ENCODE measurements around the gene LCNL1.

Gene LCNL1

DNA sequence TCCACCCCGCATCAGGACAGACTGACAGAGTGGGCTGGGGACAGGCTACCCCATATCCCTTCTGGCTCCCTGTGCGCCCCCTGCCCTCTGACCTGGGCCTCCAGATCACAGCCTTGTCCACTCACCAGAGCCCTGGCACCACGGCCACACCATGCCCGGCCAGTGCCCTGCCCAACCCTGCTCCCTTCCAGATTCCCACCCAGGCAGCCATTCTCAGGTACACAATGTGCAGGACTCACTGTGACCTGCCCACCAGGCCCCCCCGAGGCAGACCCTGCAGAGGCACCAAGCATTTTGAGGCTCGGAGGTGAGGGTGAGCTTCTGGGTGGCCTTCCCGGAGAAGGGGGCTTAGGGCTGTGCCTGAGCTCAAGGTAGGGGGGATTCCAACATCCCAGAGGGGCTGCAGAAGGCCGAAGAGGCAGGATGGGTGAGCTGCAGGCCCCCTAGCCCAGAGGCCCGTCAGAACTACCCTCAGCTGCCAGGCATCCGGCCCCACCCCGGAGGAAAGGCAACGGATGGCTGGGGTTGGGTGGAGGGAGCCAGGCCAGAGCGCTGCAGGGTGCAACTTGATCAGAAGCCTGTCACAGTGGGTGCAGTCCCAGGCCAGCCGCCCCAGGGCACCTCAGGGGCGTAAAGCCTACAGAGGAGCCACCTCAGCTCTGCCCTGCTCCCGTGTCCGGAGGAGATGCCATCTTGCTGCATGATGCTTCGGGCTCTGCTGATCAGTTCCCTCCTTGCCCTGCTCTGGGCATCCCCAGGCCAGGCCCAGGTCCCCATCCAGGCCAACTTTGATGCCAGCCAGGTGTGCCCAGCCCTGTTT is at the start of gene LCNL1:
Gene LCNL1, plus strand, starts transcription at position 762 of the 820 bp plus-strand sequence. CDS start 594 bp downstream, outside the sequence.
- no peak for DNase-seq

DNA sequence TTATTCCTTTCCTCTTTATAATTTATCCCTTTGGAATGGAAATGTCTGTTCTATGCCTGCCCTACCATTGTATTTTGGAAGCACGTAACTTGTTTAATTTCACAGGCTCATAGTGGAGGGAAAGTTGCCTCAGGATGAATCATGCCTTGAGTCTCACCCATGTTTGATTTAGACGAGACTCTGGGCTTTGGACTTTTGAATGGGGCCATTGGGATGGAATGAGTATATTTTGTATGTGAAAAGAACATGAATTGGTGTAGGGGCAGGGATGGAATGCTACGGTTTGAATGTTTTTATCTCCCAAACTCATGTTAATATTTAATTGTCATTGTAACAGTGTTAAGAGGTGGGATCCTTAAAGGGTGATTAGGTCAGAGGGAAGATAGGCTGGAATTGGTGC is 48.5 kb upstream of the LCNL1 start:
- DNase-seq = no peak

DNA sequence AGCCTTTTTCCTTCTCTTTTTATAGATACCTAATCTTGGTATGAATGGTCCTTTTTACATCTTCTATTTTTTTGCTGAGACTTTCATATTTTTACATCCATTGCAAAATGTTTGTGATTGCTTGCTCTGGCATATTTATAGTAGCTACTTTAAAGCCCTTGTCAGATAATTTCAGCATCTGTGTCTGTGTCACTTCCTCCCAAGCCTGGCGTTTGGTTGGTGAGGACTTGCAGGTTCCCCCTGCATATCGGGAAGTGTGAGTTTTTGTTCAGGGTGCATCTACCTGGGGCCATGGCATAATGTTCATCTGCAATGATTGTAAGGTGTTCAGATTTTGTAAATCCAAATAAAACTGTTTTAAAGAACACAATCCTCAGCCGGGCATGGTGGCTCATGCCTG is 47.1 kb upstream of the LCNL1 start:
- DNase-seq = no peak

DNA sequence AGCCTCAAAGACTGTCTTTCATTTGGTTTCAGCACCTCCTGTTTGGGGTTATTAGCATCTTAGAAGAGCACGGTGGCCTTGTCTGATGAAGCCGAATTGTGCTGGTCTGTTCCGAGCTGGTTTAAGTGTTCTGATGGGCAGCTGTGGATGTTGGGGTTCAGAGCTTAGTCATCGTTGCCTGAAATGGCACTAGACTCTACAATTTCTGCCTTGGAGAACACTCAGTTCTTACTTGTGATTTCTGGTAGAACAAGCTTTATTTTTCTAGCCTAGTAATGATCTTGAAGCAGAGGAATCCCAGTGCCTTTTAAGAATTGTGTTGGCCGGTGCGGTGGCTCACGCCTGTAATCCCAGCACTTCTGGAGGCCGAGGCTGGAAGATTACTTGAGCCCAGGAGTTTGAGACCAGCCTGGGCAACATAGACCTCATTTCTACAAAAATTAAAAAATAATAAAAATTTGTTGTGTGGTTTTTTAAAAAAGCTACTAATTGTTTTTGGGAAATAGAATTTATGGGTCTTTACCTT is 46.1 kb upstream of the LCNL1 start:
- DNase-seq = no peak

DNA sequence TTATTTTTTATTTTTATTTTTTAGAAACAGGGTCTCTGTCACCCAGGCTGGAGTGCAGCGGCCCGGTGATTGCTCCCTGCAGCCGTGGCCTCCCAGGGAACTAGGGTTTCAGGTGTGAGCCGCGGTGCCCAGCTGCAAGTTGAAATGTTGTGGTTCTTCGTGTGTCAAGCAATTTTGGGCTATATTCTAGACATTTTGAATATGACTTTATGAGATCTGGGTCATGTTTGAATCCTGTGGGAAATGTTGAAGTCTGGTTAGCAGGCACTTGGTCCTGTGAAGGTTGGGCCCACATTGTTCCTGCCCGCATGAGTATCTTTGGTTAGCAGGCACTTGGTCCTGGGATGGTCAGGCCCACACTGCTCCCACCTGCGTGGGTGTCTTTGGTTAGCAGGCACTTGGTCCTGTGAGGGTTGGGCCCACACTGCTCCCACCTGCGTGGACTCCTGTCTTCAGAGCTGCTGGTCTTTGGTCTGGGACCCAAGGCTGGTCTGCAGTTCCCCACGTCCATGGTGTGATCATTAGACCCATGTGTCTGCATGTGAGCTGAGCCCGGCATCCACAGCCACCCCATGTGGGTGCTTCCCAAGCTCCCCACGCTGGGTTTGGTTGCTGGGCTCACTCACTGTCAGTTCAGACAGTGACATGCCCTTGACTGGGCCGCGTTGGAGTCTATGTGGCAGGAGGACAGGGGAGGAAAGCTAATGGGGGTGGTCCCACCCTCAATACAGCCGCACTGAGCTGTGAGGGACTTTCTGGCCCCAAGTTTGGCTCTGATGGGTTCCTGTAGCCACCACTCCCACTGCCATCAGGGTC is 45.4 kb upstream of the LCNL1 start:
- DNase-seq = no peak

DNA sequence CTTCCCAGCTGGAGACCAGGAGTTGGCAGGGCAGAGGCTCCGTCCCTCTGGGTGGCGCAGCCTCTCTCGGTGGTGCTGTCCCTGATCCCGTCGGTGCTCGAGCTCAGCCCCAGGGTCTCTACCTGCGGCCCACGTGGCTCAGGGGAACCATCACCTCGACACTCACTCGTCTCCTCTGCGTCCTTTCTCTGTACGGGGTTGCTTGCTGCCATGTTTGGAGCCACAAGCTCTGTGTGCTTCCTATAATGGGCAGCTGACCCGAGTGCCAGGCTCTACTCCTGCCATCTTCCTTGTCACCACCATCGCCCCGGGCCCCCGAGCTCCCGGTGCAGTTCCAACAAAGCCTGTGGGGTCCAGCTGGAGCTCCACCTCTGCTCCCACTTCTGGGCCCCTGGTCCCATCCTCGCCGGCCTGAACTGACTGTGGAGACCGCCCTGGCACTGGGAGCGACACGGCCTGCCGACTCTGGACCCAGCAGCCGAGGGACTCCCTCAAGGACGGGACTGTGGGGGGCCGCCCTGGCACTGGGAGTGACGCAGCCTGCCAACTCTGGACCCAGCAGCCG is 43.3 kb upstream of the LCNL1 start:
- no peak for DNase-seq

DNA sequence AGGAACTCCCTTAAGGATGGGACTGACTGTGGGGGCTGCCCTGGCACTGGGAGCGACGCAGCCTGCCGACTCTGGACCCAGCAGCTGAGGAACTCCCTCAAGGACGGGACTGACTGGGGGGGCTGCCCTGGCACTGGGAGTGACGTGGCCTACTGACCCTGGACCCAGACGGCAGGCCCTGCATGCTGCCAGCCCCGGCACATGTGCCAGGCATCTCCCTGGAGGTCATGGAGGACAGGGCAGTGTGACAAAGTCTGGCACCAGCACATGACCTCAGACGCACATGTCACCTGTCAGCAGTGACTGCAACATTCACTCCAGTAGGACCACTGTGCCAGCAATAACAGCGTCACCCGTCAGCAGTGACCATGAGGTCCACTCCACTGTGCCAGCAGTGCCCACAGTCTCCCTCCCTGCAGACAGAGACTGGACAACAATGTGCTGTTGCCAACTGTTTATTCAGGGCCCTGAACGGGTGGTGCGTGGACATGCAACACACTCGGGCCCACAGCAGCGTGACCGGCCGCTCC is 42.7 kb upstream of the LCNL1 start:
- no peak for DNase-seq

DNA sequence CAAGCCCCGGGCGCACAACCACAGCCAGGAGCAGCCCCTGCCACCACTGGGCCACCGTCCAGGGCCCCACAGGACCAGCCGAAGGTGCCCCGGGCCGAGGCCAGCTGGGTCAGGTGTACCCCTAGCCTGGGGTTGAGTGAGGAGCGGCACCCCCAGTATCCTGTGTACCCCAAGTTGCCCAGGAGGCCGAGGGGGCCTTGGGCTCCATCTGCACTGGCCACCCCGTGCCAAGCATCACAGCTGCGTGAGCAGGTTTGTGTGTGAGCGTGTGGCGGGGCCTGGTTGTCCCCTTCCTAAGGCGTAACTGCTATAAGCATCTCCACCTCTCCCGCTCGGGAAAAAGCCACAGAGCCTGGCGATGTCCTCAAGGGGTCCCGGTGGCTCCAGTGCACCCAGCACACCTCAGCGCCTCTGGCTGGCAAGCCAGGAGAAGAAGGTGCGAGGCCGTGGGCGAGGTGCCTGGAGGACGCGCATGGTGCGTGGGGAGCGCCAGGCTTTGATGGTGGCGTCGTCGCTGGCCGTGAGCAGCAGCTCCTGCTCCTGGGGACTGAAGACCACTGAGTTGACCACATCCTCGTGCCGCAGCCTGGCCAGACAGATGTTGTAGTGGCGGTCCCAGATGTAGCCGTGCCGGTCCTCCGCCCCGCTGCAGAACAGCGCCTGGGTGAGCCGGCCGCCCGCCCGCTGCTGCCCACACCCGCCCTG is 42.1 kb upstream of the LCNL1 start:
- no peak for DNase-seq

DNA sequence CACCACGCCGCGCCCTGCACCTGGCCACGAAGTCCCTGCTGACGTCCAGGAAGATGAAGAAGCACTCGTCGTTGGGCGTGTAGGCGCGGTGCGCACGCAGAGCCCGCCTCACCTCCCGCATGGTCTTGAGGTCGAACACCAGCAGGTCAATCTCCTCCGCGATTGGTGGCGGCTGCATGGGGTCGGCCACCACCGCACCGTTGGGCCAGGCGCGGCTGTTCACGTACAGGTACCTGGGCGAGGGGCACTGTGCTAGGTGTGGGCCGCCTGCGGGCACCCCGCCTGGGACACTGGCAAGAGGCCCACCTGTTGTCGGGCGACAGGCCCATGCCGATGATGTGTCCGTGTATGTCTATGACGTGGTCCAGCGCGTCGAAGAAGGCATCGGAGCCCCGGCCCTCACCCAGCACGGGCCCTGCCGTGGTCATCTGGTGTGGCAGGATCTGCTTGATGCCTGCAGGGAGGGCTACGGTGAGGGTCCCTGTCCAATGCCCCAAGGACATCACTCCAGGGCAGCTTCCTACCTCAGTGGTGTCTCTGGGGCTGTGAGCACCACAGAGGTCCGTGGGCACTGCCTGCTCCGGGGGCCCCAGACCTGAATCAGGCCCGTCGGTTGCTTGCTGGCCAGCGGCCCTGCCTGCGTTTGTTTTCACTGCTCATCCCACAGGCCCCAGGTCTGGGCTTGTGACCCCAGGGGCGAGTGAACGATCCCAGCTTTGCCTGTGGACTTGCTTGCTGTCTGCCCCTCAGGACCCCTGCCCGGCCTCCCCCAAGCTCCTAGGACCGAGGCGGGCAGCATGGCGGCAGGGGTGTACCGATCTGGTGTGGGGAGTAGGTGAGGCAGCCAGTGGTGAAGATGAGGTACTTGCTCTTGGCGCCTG is 41.3 kb upstream of the LCNL1 start:
- no peak for DNase-seq

DNA sequence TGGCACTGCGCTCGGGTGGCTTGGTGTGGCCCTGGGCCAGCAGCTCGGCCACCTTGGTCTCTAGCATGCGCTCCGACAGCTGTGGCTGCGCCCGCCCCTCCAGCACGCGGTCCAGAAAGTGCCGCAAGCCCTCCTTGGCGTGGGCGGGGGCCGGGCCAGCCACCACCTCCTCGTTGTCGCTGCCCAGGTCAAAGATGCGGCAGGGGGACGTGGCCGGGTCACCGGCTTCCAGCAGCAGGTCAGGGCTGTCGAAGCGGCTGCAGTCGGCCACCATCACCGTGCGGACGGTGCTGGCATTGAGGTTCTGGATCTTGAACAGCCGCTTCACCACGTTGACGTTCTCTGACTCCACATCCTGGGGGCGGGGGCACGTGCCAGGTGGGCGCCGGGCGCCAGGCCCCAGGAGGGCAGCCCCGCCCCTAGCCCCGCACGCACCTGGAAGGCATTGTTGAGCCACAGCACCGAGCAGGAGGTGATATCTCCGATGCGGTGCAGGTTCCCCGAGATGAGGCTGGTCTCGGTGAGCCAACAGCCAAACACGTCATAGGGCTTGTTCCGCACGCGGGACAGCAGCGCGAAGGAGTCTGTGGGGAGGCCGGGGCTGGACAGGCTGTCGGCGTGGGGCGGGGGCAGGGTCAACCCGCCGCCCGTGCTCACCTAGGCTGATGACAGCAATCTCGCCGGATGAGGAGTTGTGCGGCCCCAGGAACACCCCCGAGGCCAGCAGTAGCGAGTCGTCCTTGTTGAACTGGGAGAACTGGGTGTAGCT is 40.5 kb upstream of the LCNL1 start:
- DNase-seq = no peak

DNA sequence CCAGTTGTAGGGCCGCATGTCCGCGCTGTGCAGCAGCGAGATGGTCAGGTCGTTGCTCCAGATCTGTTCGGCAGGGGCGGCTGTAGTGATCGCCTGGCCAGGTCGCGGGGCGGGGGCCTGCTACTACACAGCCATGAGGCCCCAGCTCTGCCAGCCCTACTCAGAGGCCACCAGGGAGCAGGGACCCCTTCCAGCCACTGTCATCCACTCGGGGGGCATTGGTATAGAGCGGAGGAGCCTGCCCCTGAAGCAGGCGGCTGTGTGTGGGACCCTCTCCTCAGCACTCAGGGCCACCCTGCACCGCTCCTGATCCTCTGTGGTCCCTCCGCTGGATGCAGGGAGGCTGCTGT is 39.9 kb upstream of the LCNL1 start:
- no peak for DNase-seq

DNA sequence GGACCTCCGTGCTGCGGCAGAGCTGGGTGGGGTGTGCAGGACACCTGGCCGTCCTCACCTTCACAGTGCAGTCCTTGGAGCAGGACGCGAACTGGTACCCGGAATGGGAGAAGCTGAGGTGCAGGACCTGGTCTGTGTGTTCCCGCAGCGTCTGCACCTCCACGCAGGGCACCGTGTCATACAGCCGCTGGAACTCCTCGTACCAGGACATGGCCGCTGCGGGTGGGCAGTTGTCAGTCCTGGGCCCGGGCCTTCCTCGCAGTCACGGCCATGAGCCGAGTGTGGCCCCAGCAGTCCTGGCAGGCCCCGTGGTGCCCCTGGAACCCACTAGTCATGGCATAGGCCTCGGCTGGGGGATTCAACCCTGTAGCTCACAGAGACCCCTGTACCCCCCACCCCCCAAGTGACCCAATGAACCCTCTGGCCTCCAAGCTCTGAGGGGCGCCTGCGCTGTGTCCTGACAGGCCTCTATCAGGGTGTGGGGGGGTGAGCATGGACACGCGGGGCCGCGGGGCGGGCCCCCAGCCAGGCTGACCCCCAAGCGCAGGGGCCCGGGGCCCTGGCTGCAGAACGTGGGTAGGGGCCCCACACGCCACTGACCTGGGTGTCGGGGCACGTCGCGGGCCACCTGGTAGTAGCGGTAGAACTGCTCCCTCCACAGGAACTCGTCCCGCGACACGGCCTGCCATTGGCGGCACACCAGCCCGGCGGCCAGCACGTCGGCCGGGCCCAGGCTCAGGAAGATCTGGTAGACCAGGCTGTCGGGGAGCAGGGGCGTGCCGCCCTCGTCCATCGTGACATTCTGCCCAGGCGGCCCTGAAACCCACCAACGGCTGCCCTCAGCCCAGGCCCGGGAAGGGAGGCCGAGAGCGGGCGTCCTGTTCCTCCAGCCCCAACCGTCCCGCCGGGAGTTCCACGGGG is 39.2 kb upstream of the LCNL1 start:
- DNase-seq = peak; percentile 80

DNA sequence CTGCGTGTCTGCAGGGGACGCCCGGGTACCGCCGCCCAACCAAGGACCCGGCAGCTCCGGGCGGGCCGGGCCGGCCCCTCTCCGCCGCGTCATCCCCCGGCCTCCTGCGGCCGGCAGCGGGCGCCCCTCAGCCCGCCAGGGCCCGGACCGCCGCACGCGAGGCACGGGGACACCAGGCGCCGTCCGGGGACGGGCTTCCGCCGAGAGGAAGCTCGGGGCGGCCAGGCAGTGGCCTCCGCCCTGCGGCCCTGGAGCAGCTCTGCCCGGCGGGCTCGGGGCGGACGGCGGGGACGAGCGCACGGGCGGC is 38.6 kb upstream of the LCNL1 start:
- DNase-seq = no peak

DNA sequence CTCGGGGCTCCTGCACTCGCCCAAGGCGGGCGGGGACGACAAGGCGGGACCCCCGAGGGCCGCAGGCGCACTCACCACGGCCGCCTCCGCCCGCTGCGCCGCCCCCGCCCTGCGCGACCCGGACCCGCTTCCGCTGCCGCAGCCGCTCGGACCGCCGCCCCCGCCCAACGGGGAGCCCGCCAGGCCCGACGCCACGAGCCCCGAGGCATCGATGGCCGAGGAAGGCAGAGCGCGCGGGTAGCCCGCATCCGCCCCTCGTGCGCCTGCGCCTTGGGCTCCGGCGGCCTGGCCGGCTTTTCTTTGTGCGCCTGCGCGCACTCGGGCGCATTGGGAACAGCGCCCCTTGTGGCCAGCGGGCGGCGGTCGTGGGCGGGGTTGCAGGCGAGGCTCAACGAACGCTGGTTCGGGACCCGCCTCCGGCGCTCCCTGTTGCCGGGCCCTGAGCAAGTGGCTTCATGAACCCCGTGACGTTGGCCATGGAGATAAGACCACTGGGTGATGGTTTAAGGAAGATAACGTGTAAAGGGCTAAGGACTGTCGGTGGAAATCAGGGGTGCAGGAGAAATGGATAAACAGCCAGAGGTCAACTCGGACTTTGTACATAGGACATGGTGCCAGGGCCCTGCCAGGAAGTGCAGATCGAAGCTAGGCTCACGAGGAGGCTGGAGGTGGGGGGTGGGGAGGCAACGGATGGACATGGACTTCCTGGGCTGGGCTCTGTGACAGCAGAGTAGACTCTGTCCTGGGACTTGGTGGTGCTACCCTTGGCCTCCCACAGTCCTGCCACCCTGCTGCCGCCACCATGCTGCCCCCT is 38.1 kb upstream of the LCNL1 start, which contains the start of the genes C8G and FBXW5:
Gene C8G, plus strand, starts transcription at position 725 of the 814 bp plus-strand sequence. Its CDS starts 78 bp downstream, at position 803.
Gene FBXW5, minus strand, starts transcription at position 220 of the 814 bp plus-strand sequence. CDS start 655 bp downstream, outside the sequence.
- peak; percentile 99 for DNase-seq

DNA sequence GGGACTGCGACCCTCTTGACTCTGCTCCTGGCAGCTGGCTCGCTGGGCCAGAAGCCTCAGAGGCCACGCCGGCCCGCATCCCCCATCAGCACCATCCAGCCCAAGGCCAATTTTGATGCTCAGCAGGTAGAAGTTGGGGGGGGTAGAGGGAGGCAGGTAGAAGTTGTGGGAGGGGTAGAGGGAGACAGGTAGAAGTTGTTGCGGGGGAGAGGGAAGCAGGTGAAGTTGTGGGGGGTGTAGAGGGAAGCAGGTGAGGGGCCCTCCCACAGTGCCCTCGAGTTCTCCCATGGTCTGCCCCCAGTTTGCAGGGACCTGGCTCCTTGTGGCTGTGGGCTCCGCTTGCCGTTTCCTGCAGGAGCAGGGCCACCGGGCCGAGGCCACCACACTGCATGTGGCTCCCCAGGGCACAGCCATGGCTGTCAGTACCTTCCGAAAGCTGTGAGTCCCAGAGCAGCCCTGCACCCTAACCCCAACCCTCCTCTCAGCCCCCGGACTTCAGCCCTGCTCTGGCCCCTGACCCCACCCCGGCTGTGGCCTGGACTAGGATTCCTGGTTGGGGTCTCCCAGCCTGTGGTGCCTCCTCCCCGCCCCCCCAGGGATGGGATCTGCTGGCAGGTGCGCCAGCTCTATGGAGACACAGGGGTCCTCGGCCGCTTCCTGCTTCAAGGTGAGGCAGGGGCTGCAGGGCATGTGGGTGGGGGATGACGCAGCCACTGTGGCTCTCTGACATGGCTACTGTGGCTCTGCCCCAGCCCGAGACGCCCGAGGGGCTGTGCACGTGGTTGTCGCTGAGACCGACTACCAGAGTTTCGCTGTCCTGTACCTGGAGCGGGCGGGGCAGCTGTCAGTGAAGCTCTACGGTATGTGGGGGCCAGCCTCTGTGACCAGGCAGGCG is 37.2 kb upstream of the LCNL1 start:
- no peak for DNase-seq

DNA sequence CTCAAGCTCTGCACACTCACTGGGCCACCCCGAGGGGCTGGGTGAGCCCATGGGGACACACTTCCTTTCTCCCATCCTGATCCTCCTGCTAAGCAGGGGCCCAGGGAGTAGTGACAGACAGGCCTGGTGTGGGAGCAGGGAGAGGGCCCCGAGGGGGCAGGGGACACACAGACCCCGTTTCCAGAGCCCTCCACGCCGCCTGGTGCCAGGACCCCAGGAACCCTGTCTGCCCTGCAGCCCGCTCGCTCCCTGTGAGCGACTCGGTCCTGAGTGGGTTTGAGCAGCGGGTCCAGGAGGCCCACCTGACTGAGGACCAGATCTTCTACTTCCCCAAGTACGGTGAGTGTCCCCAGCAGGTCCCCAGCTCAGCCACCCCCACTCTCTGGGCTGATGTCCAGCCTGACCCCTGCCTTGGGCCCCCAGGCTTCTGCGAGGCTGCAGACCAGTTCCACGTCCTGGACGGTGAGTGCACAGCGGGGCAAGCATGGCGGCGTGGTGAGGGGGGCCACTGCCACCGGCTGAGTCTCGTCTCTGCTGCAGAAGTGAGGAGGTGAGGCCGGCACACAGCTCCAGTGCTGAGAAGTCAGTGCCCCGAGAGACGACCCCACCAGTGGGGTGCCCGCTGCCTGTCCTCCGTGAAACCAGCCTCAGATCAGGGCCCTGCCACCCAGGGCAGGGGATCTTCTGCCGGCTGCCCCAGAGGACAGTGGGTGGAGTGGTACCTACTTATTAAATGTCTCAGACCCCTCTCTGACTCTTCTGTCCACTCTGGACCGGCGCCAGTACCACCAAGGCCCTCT is 36.4 kb upstream of the LCNL1 start:
- DNase-seq = no peak
